B cell (primary cell): ENCODE data around the gene NINL. TPM values are rescaled to one million over a fixed set of nuclear protein-coding genes. Genes with fewer than 3 reads are reported as not detected.

Source experiments
- ATAC-seq: fragments of 200-7000 bp; cut with Tn5 transposase; one replicate; pipeline ENCODE4 v1.10.0; 2021; ENCODE audit warnings: low read depth, mild to moderate bottlenecking, moderate number of reproducible peaks, moderate library complexity
- CTCF ChIA-PET: fragments of 350-600 bp; sonication (Branson Sonifier 250); formaldehyde crosslinking; loops from one replicate; lab custom pipeline; 2021; ENCODE audit warnings: antibody characterized with exemption, inconsistent platforms; lab: Charles Lee
- POLR2A ChIA-PET: fragments of 350-600 bp; sonication (Branson Sonifier 250); formaldehyde crosslinking; loops from one replicate; lab custom pipeline; 2021; ENCODE audit warnings: antibody characterized with exemption; lab: Charles Lee
- DNase-seq: peaks from one replicate; pipeline ENCODE4 v3.0.0; 2013
- H2AFZ ChIP-seq: 2 replicates; pipeline ENCODE4 v1.6.1; 2012; ENCODE audit warnings: mild to moderate bottlenecking, low read depth, low read length; ENCODE audit not compliant: insufficient read depth, poor library complexity, severe bottlenecking
- H3K27ac ChIP-seq, 2 donors: 1 replicate in 1 of 2; 2 replicates in 1 of 2; pipeline ENCODE4 v1.5.1; 2012 to 2013; ENCODE audit warnings: low read length in 2 of 2, mild to moderate bottlenecking in 2 of 2, moderate library complexity in 1 of 2
- H3K27me3 ChIP-seq, 4 experiments: fragments of 200-600 bp in 1 of 4; sonication (generic) in 1 of 4; replicated peaks in 1 of 4; 1 replicate in 2 of 4; 2 replicates in 2 of 4; pipeline versions ENCODE4 v1.6.1 to v1.7.0; 2013 to 2016; ENCODE audit warnings: low read length in 3 of 4, mild to moderate bottlenecking in 2 of 4, mixed read lengths in 1 of 4, moderate library complexity in 1 of 4; ENCODE audit not compliant: insufficient read depth in 4 of 4, control insufficient read depth in 3 of 4; ENCODE audit errors: control extremely low read depth in 1 of 4
- H3K36me3 ChIP-seq, 2 experiments: replicated peaks in 1 of 2; 1 replicate in 1 of 2; 2 replicates in 1 of 2; pipeline versions ENCODE4 v1.6.1 to v1.7.1; 2013; ENCODE audit warnings: low read length in 1 of 2; ENCODE audit not compliant: insufficient read depth in 2 of 2, control insufficient read depth in 1 of 2; ENCODE audit errors: control extremely low read depth in 1 of 2, extremely low read depth in 1 of 2
- H3K4me1 ChIP-seq, 2 donors: fragments of 200-600 bp in 1 of 2; sonication (generic) in 1 of 2; 1 replicate in 1 of 2; 2 replicates in 1 of 2; pipeline versions ENCODE4 v1.5.1 to v1.6.1; 2013 to 2017; ENCODE audit warnings: low read length in 2 of 2; ENCODE audit not compliant: control insufficient read depth in 2 of 2, insufficient read depth in 2 of 2
- H3K4me2 ChIP-seq: replicated peaks from 2 replicates; pipeline ENCODE3; 2012; ENCODE audit warnings: mild to moderate bottlenecking, low read depth, low read length; ENCODE audit not compliant: poor library complexity, severe bottlenecking
- H3K4me3 ChIP-seq, 5 experiments: fragments of 200-600 bp in 1 of 5; sonication (generic) in 1 of 5; 1 replicate in 3 of 5; 2 replicates in 2 of 5; pipeline versions ENCODE4 v1.5.1 to v1.7.0; 2011 to 2016; ENCODE audit warnings: low read length in 4 of 5, mild to moderate bottlenecking in 4 of 5, low read depth in 2 of 5, control low read depth in 1 of 5, moderate library complexity in 1 of 5; ENCODE audit not compliant: insufficient read depth in 1 of 5; ENCODE audit errors: control extremely low read depth in 1 of 5, extremely low read depth in 1 of 5
- H3K79me2 ChIP-seq: fragments of 200-600 bp; sonication (generic); one replicate; pipeline ENCODE4 v1.6.0; 2016; ENCODE audit warnings: low read length; ENCODE audit not compliant: control insufficient read depth, insufficient read depth
- H3K9ac ChIP-seq: fragments of 200-600 bp; sonication (generic); 2 replicates; pipeline ENCODE4 v1.6.1; 2017; ENCODE audit warnings: mild to moderate bottlenecking, low read length, moderate library complexity
- H3K9me3 ChIP-seq, 3 donors: one replicate each; pipeline versions ENCODE4 v1.6.1 to v1.7.1; 2013; ENCODE audit warnings: low read length in 2 of 3; ENCODE audit not compliant: control insufficient read depth in 2 of 3, insufficient read depth in 1 of 3; ENCODE audit errors: control extremely low read depth in 1 of 3
- H4K20me1 ChIP-seq: 2 replicates; pipeline ENCODE4 v1.6.0; 2012; ENCODE audit warnings: mild to moderate bottlenecking, low read length; ENCODE audit not compliant: insufficient read depth, control insufficient read depth, poor library complexity, severe bottlenecking
- H3K27ac Mint-ChIP-seq: one replicate; pipeline ENCODE4 v1.8.0; 2021; ENCODE audit warnings: mixed read lengths
- H3K27me3 Mint-ChIP-seq: one replicate; pipeline ENCODE4 v1.8.0; 2021; ENCODE audit warnings: mixed read lengths
- H3K4me1 Mint-ChIP-seq: one replicate; pipeline ENCODE4 v1.8.0; 2021; ENCODE audit warnings: mixed read lengths
- H3K4me3 Mint-ChIP-seq: one replicate; pipeline ENCODE4 v1.8.0; 2021; ENCODE audit warnings: mixed read lengths
- H3K9me3 Mint-ChIP-seq: one replicate; pipeline ENCODE4 v1.8.0; 2022; ENCODE audit warnings: mixed read lengths; ENCODE audit not compliant: insufficient read depth
- EZH2 ChIP-seq: IDR thresholded peaks from 2 replicates; pipeline ENCODE4 v1.6.1; 2012; ENCODE audit warnings: borderline replicate concordance, low read depth, mild to moderate bottlenecking, moderate library complexity, low read length; ENCODE audit not compliant: insufficient read depth, poor library complexity, severe bottlenecking
- WGBS: methylation state at CpG from one replicate; pipeline ENCODE4 v1.1.5; 2013; ENCODE audit warnings: missing lambda C conversion rate; ENCODE audit not compliant: insufficient coverage; 5-methylcytosine and 5-hydroxymethylcytosine counted together
- intact Hi-C: fragments of 100-400 bp; cut with micrococcal nuclease; formaldehyde crosslinking; loops from one replicate; pipeline ENCODE4 v1.10.0; 2022
- polyA plus RNA-seq: library from polyadenylated mRNA; depleted of rRNA; stranded (reverse); fragments of >200 nt; gene quantifications from 2 replicates; pipeline ENCODE4 v1.2.3, GENCODE V29; 2012
- total RNA-seq, 2 donors: library from RNA; stranded (reverse); fragments of 120-200 nt in 1 of 2; gene quantifications; 1 replicate in 1 of 2; 2 replicates in 1 of 2; pipeline versions ENCODE4 v1.2.3 to v1.2.4, GENCODE V29; 2013 to 2022
- TF ChIP-seq, protein P1 (sequence below): fragments of 200-600 bp; IDR thresholded peaks from one replicate; pipeline ENCODE4 v1.8.0; 2022; ENCODE audit warnings: antibody characterized with exemption, mild to moderate bottlenecking

NINL gene
- total and polyA plus RNA-seq, 2 donors (not counting 1 experiment from before 2014, with no cell fraction given), result 1.8 to 5.5 TPM

DNA sequence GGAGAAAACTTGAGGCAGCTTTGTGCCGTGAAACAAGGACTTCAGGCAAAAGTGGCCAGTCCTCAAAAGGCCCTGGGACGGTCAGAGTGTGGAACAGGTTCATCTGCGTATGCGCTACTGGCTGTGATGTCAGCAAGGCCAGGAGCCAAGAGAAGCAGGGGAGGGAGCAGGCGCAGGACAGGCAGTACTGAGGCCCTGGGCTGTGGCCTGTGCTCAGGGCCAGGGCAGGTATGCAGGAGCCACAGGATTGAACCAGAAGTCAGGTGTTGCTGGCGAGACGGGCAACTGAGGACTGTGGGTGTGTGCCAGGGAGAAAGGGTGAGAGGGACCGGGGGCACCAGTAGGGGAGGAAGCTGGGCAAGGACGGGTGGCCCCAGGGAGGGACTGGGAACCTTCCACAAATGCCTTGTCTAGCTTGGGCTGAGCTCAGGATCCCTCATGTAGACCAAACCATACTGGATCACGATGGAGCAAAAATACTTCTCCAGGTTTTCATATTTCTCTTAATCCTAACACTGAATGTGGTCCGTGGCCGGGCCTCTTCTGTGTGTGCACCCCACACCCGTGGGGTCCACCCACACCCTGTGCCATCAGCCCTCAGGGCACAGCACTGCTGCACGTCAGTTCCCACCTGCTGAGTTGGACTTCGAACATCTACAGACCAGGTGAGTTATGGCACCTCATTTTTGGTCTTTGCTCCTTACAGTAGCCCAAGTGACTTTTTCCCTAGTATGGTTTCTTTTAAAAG lies 131.0 kb downstream of the NINL start:
- Mint-ChIP-seq H3K27me3 (no peaks in the 10 kb centered on the region), H3K27ac (no peak overlapping the region), H3K9me3 (no peaks in the 10 kb centered on the region), H3K4me3 (no peak overlapping the region), H3K4me1 (no peaks in the 10 kb centered on the region)
- no peaks in the 10 kb centered on the region for H3K36me3 ChIP-seq
- intact Hi-C loops, result no loop called here
- DNase-seq, result no peak
- H3K9ac ChIP-seq, result no peak overlapping the region
- no peak overlapping the region for H3K4me3 ChIP-seq
- H3K4me2 ChIP-seq, result no peak overlapping the region
- H3K9me3 ChIP-seq, result no peaks in the 10 kb centered on the region
- 88% methylated on average over 14 of the region's 15 CpGs for WGBS
- H2AFZ ChIP-seq, result no peak overlapping the region
- no peaks in the 10 kb centered on the region for H3K27me3 ChIP-seq
- TF ChIP-seq EZH2, result no peak
- TF ChIP-seq, protein P1, sequence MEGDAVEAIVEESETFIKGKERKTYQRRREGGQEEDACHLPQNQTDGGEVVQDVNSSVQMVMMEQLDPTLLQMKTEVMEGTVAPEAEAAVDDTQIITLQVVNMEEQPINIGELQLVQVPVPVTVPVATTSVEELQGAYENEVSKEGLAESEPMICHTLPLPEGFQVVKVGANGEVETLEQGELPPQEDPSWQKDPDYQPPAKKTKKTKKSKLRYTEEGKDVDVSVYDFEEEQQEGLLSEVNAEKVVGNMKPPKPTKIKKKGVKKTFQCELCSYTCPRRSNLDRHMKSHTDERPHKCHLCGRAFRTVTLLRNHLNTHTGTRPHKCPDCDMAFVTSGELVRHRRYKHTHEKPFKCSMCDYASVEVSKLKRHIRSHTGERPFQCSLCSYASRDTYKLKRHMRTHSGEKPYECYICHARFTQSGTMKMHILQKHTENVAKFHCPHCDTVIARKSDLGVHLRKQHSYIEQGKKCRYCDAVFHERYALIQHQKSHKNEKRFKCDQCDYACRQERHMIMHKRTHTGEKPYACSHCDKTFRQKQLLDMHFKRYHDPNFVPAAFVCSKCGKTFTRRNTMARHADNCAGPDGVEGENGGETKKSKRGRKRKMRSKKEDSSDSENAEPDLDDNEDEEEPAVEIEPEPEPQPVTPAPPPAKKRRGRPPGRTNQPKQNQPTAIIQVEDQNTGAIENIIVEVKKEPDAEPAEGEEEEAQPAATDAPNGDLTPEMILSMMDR, result no peak
- no peaks in the 10 kb centered on the region for H4K20me1 ChIP-seq
- H3K4me1 ChIP-seq, result no peaks in the 10 kb centered on the region
- no peak for ATAC-seq
- ChIA-PET POLR2A (no interaction called here), CTCF (no interaction called here)
- H3K79me2 ChIP-seq, result no peaks in the 10 kb centered on the region
- H3K27ac ChIP-seq, result no peak overlapping the region

DNA sequence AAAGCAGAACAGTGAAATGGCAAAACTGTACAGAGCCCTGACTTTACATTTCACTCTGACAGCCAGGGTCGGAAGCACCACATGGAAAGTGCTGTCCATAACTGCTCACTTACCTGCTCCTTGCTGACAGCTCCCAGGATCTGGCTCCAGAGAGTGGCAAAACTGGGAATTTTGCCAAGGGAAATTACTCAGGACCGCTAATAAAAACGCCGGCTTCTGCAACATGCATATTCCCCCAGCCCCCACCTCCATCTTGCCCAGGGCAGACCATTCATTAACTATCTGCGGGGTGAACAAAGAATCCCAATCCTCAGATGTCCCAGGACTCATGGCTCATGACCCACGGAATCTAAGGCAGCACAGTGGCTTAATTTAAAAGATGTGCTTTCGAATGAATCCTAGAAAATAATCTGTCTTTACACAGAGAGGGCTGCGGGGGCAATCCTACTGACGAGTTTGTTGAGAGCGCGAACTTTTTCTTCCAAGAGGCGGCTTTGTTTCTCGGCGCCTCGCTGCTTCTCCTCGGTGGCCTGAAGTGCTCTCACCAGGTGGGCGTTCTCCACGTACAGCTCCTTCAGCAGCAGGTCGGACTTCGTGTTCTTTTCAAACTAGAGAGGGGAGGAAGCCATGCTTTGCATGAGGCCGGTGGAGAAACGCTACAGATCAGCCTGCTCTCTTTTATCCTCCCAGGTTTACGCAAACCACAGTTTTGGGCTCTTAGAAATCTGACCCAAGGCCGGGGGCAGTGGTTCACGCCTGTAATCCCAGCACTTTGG lies 132.1 kb downstream of the NINL start:
- H3K36me3 ChIP-seq, result no peaks in the 10 kb centered on the region
- intact Hi-C loops, result no loop called here
- no peak for ATAC-seq
- no peak overlapping the region for H3K4me2 ChIP-seq
- no peak overlapping the region for H2AFZ ChIP-seq
- ChIA-PET CTCF (no interaction called here), POLR2A (no interaction called here)
- Mint-ChIP-seq H3K27ac (no peak overlapping the region), H3K9me3 (peaks cover 4% of the 10 kb centered on the region), H3K4me3 (no peak overlapping the region), H3K27me3 (no peaks in the 10 kb centered on the region), H3K4me1 (no peaks in the 10 kb centered on the region)
- no peak overlapping the region for H3K9ac ChIP-seq
- WGBS, result 94% methylated on average over 23 of the region's 25 CpGs
- TF ChIP-seq, protein P1, result no peak
- no peak for TF ChIP-seq EZH2
- no peak overlapping the region for H3K27ac ChIP-seq
- no peaks in the 10 kb centered on the region for H4K20me1 ChIP-seq
- H3K79me2 ChIP-seq, result no peaks in the 10 kb centered on the region
- H3K9me3 ChIP-seq, result no peaks in the 10 kb centered on the region
- no peak for DNase-seq
- H3K4me3 ChIP-seq, result no peak overlapping the region
- H3K27me3 ChIP-seq, result no peaks in the 10 kb centered on the region
- no peaks in the 10 kb centered on the region for H3K4me1 ChIP-seq
